Hepatocyte (in vitro differentiated cells): ENCODE data around the gene GID4. TPM values are rescaled to one million over a fixed set of nuclear protein-coding genes. Genes with fewer than 3 reads are reported as not detected.

Source experiments
- DNase-seq: peaks from one replicate; pipeline ENCODE4 v3.0.0-alpha.2; 2016; ENCODE audit warnings: low spot score
- H2AFZ ChIP-seq: fragments of 200-600 bp; sonication (generic); 2 replicates; pipeline ENCODE4 v1.6.0; 2016; ENCODE audit warnings: antibody characterized with exemption, mild to moderate bottlenecking
- H3K27ac ChIP-seq: fragments of 200-600 bp; sonication (generic); 2 replicates; pipeline ENCODE4 v1.5.1; 2016; ENCODE audit warnings: mild to moderate bottlenecking
- H3K27me3 ChIP-seq: fragments of 200-600 bp; sonication (generic); 2 replicates; pipeline ENCODE4 v1.6.1; 2016
- H3K36me3 ChIP-seq: fragments of 200-600 bp; sonication (generic); replicated peaks from 2 replicates; pipeline ENCODE4 v1.5.1; 2016; ENCODE audit warnings: low read depth; ENCODE audit not compliant: insufficient read depth
- H3K4me1 ChIP-seq: fragments of 200-600 bp; sonication (generic); 2 replicates; pipeline ENCODE4 v1.5.1; 2016; ENCODE audit warnings: mild to moderate bottlenecking, moderate library complexity; ENCODE audit not compliant: insufficient read depth
- H3K4me2 ChIP-seq: fragments of 200-600 bp; sonication (generic); 2 replicates; pipeline ENCODE4 v1.6.0; 2016
- H3K4me3 ChIP-seq: fragments of 200-600 bp; sonication (generic); 2 replicates; pipeline ENCODE4 v1.5.1; 2016; ENCODE audit warnings: mild to moderate bottlenecking
- H3K79me2 ChIP-seq: fragments of 200-600 bp; sonication (generic); 2 replicates; pipeline ENCODE4 v1.6.0; 2017; ENCODE audit warnings: mild to moderate bottlenecking
- H3K9me2 ChIP-seq: fragments of 200-600 bp; sonication (generic); replicated peaks from 2 replicates; pipeline ENCODE4 v1.6.0; 2017; ENCODE audit warnings: mild to moderate bottlenecking; ENCODE audit not compliant: insufficient read depth
- H3K9me3 ChIP-seq: fragments of 200-600 bp; sonication (generic); 2 replicates; pipeline ENCODE4 v1.5.1; 2016; ENCODE audit warnings: low read depth, mild to moderate bottlenecking
- H4K20me1 ChIP-seq: fragments of 200-600 bp; sonication (generic); 2 replicates; pipeline ENCODE4 v1.6.0; 2016; ENCODE audit warnings: mild to moderate bottlenecking; ENCODE audit not compliant: insufficient read depth, poor library complexity, severe bottlenecking
- EZH2 ChIP-seq: fragments of 200-600 bp; sonication (generic); IDR thresholded peaks from 2 replicates; pipeline ENCODE4 v1.6.1; 2016; ENCODE audit warnings: antibody characterized with exemption, mild to moderate bottlenecking, borderline replicate concordance
- EZH2phosphoT487 ChIP-seq: fragments of 200-600 bp; sonication (generic); IDR thresholded peaks from one replicate; pipeline ENCODE4 v1.6.1; 2018; ENCODE audit warnings: antibody characterized with exemption, mild to moderate bottlenecking, low read depth, moderate library complexity; ENCODE audit not compliant: unreplicated experiment, severe bottlenecking
- WGBS: methylation state at CpG from one replicate; pipeline ENCODE4 v1.1.6; 2016; ENCODE audit warnings: low lambda C conversion rate; ENCODE audit errors: missing lambda C conversion rate; 5-methylcytosine and 5-hydroxymethylcytosine counted together
- polyA plus RNA-seq: library from polyadenylated mRNA; unstranded; fragments of >200 nt; fragmentation: Nextera tagmentation; extraction: Ambion mirVana; gene quantifications from 2 replicates; pipeline ENCODE4 v1.2.1, GENCODE V29; 2016
- total RNA-seq: library from RNA; depleted of rRNA; stranded (reverse); fragments of >200 nt; gene quantifications from 2 replicates; pipeline ENCODE4 v1.2.3, GENCODE V29; 2014
- TF ChIP-seq, protein P1 (sequence below): fragments of 200-600 bp; sonication (generic); IDR thresholded peaks from 2 replicates; pipeline ENCODE4 v1.5.1; 2016; ENCODE audit warnings: antibody characterized with exemption, mild to moderate bottlenecking; ENCODE audit not compliant: poor library complexity

Gene GID4
- total and polyA plus RNA-seq, 2 experiments from 2014 or later, result 6.7 to 8.2 TPM

DNA sequence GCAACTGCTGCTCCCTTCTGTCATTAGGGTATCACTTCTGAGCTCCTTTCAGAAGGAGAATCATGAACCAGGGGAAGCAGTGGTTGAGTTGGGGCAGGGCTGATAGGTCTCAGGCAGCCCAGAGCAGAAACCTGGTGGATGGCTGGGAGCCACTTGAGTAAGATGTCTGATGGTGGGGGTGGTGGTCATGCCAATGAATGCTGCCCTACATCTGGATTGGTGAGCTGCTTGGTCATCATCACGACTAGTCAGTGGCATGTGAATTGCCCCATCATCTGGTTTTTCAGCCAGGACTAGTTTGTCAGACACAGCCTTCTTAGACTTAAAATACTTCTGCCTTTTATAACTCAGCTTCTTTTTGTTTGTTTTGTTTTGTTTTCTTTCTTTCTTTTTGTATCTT, 2.6 kb downstream of the GID4 start:
- H3K4me1 ChIP-seq, result peaks cover 9% of the 10 kb centered on the region
- H3K9me3 ChIP-seq, result no peaks in the 10 kb centered on the region
- no peak overlapping the region for H3K27ac ChIP-seq
- WGBS, result 83% methylated on average over 1 of the region's 1 CpG
- no peaks in the 10 kb centered on the region for H4K20me1 ChIP-seq
- H3K79me2 ChIP-seq, result peaks cover 57% of the 10 kb centered on the region
- no peaks in the 10 kb centered on the region for H3K9me2 ChIP-seq
- no peak overlapping the region for H2AFZ ChIP-seq
- no peaks in the 10 kb centered on the region for H3K27me3 ChIP-seq
- H3K4me3 ChIP-seq, result no peak overlapping the region
- DNase-seq, result no peak
- peak overlapping the region; percentile 98 for H3K4me2 ChIP-seq
- H3K36me3 ChIP-seq, result no peaks in the 10 kb centered on the region
- TF ChIP-seq, protein P1, sequence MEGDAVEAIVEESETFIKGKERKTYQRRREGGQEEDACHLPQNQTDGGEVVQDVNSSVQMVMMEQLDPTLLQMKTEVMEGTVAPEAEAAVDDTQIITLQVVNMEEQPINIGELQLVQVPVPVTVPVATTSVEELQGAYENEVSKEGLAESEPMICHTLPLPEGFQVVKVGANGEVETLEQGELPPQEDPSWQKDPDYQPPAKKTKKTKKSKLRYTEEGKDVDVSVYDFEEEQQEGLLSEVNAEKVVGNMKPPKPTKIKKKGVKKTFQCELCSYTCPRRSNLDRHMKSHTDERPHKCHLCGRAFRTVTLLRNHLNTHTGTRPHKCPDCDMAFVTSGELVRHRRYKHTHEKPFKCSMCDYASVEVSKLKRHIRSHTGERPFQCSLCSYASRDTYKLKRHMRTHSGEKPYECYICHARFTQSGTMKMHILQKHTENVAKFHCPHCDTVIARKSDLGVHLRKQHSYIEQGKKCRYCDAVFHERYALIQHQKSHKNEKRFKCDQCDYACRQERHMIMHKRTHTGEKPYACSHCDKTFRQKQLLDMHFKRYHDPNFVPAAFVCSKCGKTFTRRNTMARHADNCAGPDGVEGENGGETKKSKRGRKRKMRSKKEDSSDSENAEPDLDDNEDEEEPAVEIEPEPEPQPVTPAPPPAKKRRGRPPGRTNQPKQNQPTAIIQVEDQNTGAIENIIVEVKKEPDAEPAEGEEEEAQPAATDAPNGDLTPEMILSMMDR, result no peak
- TF ChIP-seq EZH2phosphoT487 (no peak), EZH2 (no peak)

- peaks cover 9% of the 10 kb centered on the region for H3K4me1 ChIP-seq
- WGBS, result 84% methylated on average over 8 of the region's 8 CpGs
- H3K9me2 ChIP-seq, result no peaks in the 10 kb centered on the region
- peaks cover 45% of the 10 kb centered on the region for H3K79me2 ChIP-seq
- no peak overlapping the region for H3K4me2 ChIP-seq
- TF ChIP-seq EZH2phosphoT487, result no peak
- TF ChIP-seq, protein P1, result no peak
- no peak for TF ChIP-seq EZH2
- no peaks in the 10 kb centered on the region for H3K27me3 ChIP-seq
- H3K27ac ChIP-seq, result no peak overlapping the region
- H3K9me3 ChIP-seq, result no peaks in the 10 kb centered on the region
- H2AFZ ChIP-seq, result no peak overlapping the region
- no peak overlapping the region for H3K4me3 ChIP-seq
- no peaks in the 10 kb centered on the region for H3K36me3 ChIP-seq
- H4K20me1 ChIP-seq, result no peaks in the 10 kb centered on the region
- DNase-seq, result no peak
Measured at GRCh38 chr17:18042983-18043382, 3.8 kb downstream of the GID4 start.

DNA sequence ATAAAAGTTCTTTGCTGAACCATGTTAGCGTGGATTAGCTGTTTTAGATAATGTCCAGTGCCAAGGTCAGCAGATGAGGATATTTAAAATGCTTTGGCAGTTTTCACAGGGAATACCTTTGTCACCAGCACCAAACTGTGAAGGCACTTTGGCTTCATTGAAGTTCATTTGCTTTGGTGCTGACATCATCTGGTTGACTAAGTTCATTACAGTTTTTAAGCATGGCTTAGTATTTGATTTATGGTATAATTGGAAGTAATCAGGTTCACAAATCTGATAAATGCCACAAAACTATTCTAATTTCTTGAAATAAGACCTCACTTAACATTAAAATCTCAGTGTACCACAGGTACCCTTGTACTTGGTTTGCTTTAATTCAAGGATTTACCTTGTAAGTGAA, 4.3 kb downstream of the GID4 start:
- TF ChIP-seq, protein P1, result peak; percentile 29
- TF ChIP-seq EZH2phosphoT487, result no peak
- H3K4me2 ChIP-seq, result no peak overlapping the region
- H3K9me3 ChIP-seq, result no peaks in the 10 kb centered on the region
- H3K4me1 ChIP-seq, result peaks cover 9% of the 10 kb centered on the region
- H3K27ac ChIP-seq, result no peak overlapping the region
- H4K20me1 ChIP-seq, result no peaks in the 10 kb centered on the region
- peak; percentile 26 for DNase-seq
- no peaks in the 10 kb centered on the region for H3K36me3 ChIP-seq
- 89% methylated on average over 1 of the region's 1 CpG for WGBS
- H3K4me3 ChIP-seq, result no peak overlapping the region
- no peaks in the 10 kb centered on the region for H3K9me2 ChIP-seq
- H2AFZ ChIP-seq, result no peak overlapping the region
- peaks cover 40% of the 10 kb centered on the region for H3K79me2 ChIP-seq
- no peaks in the 10 kb centered on the region for H3K27me3 ChIP-seq

GRCh38 chr17:18044609-18045008, 5.4 kb downstream of the GID4 start:
- H3K27ac ChIP-seq, result no peak overlapping the region
- 91% methylated on average over 3 of the region's 3 CpGs for WGBS
- no peak overlapping the region for H2AFZ ChIP-seq
- no peaks in the 10 kb centered on the region for H3K27me3 ChIP-seq
- no peak overlapping the region for H3K4me2 ChIP-seq
- no peaks in the 10 kb centered on the region for H3K9me3 ChIP-seq
- TF ChIP-seq, protein P1, result no peak
- no peak for TF ChIP-seq EZH2phosphoT487
- TF ChIP-seq EZH2, result no peak
- no peak overlapping the region for H3K4me3 ChIP-seq
- H3K4me1 ChIP-seq, result peaks cover 9% of the 10 kb centered on the region
- H3K9me2 ChIP-seq, result no peaks in the 10 kb centered on the region
- no peak for DNase-seq
- H3K36me3 ChIP-seq, result no peaks in the 10 kb centered on the region
- peaks cover 37% of the 10 kb centered on the region for H3K79me2 ChIP-seq
- H4K20me1 ChIP-seq, result no peaks in the 10 kb centered on the region
